ENCODE measurements around the gene RIPK4. TPM values are rescaled to one million over a fixed set of nuclear protein-coding genes. Genes with fewer than 3 reads are reported as not detected.

The RIPK4 gene
- total RNA-seq, 1 experiment from 2014 or later: 67.4 TPM

- no TSS peak for BruUV-seq (replicated peaks)
- Histone ChIP-seq H3K4me3 (ENCODE audit: low read depth in 2 of 2, low read length in 2 of 2) (peak overlapping the region; percentile 72 to 91), H3K9me3 (ENCODE audit: control insufficient read depth, insufficient read depth, low read depth, low read length) (no peaks in the 10 kb centered on the region), H3K27me3 (ENCODE audit: control insufficient read depth, insufficient read depth, low read length) (no peaks in the 10 kb centered on the region), H3K4me1 (ENCODE audit: control insufficient read depth, insufficient read depth, low read length) (peaks cover 19% of the 10 kb centered on the region), H3K27ac (ENCODE audit: low read length) (peak overlapping the region; percentile 98), H3K36me3 (ENCODE audit: control insufficient read depth, insufficient read depth, low read length) (no peaks in the 10 kb centered on the region; the same call in 1 of the 2 replicates)
- no peak for TF ChIP-seq TCF7L2 (IDR thresholded peaks at IDR 0.05; ENCODE audit: low read depth, low read length)
- TF ChIP-seq SIN3A (IDR thresholded peaks at IDR 0.05; ENCODE audit: borderline replicate concordance, insufficient read depth, low read depth, low read length): no peak
- TF ChIP-seq, protein P1, sequence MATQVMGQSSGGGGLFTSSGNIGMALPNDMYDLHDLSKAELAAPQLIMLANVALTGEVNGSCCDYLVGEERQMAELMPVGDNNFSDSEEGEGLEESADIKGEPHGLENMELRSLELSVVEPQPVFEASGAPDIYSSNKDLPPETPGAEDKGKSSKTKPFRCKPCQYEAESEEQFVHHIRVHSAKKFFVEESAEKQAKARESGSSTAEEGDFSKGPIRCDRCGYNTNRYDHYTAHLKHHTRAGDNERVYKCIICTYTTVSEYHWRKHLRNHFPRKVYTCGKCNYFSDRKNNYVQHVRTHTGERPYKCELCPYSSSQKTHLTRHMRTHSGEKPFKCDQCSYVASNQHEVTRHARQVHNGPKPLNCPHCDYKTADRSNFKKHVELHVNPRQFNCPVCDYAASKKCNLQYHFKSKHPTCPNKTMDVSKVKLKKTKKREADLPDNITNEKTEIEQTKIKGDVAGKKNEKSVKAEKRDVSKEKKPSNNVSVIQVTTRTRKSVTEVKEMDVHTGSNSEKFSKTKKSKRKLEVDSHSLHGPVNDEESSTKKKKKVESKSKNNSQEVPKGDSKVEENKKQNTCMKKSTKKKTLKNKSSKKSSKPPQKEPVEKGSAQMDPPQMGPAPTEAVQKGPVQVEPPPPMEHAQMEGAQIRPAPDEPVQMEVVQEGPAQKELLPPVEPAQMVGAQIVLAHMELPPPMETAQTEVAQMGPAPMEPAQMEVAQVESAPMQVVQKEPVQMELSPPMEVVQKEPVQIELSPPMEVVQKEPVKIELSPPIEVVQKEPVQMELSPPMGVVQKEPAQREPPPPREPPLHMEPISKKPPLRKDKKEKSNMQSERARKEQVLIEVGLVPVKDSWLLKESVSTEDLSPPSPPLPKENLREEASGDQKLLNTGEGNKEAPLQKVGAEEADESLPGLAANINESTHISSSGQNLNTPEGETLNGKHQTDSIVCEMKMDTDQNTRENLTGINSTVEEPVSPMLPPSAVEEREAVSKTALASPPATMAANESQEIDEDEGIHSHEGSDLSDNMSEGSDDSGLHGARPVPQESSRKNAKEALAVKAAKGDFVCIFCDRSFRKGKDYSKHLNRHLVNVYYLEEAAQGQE (IDR thresholded peaks at IDR 0.05; ENCODE audit: insufficient read depth in 1 of 2, low read depth in 2 of 2, low read length in 1 of 2): no peak
- TF ChIP-seq, protein P2, sequence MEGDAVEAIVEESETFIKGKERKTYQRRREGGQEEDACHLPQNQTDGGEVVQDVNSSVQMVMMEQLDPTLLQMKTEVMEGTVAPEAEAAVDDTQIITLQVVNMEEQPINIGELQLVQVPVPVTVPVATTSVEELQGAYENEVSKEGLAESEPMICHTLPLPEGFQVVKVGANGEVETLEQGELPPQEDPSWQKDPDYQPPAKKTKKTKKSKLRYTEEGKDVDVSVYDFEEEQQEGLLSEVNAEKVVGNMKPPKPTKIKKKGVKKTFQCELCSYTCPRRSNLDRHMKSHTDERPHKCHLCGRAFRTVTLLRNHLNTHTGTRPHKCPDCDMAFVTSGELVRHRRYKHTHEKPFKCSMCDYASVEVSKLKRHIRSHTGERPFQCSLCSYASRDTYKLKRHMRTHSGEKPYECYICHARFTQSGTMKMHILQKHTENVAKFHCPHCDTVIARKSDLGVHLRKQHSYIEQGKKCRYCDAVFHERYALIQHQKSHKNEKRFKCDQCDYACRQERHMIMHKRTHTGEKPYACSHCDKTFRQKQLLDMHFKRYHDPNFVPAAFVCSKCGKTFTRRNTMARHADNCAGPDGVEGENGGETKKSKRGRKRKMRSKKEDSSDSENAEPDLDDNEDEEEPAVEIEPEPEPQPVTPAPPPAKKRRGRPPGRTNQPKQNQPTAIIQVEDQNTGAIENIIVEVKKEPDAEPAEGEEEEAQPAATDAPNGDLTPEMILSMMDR (IDR thresholded peaks at IDR 0.05): no peak
- no peak for TF ChIP-seq POLR2AphosphoS5 (IDR thresholded peaks at IDR 0.05; ENCODE audit: low read depth, low read length)
- ATAC-seq (no peak), DNase-seq (ENCODE audit: low read depth, low spot score) (no peak)
- in situ Hi-C loops (cut with HindIII; ENCODE audit: low pct_unique_long_range_greater_than_20kb, low sequenced_read_pairs) (loop anchor here (25.0 kb wide), 1 partner anchor 152 kb away; no protein-coding TSS in a partner anchor), intact Hi-C loops (cut with micrococcal nuclease; ENCODE audit: unreplicated experiment) (no loop called here)
- POLR2A ChIA-PET: interaction anchor here (1.5 kb wide), 1 partner anchor 12 kb away, joined by 3 read pairs; no protein-coding TSS in a partner anchor
- CTCF ChIA-PET: no interaction called here
Observed at GRCh38 chr21:41763996-41764395, 2.9 kb downstream of the RIPK4 start.

DNA sequence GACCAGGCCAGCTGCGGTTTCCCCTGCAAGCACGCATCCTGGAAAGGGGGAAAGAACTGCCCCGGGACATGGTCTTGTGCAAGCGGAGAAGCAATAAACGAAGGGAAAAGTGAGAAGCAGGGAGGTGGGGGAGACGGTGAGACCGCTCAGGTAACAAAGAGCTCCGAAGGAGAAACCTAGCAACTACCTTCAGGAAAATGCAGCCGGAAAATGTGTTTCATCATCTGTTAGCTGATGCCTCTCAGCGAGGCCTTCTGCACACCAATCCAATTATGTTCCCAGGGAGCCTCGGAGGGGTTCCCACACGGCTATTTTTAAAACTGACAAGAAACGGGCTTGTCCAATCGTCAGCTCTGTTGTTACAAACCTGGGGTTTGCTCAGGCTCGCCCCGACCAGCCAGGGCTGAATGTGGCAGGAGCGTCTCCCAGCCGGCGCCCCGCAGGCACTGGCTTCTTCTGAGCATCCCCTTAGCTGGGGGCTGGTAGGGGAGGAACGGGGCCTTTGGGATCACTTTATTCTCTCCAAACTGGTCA, 3.4 kb downstream of the RIPK4 start:
- CTCF ChIA-PET: interaction anchor here (0.6 kb wide), 1 partner anchor 14 kb away, joined by 3 read pairs; no protein-coding TSS in a partner anchor
- no TSS peak for BruUV-seq (replicated peaks)
- intact Hi-C loops (cut with micrococcal nuclease; ENCODE audit: unreplicated experiment): no loop called here
- DNase-seq (ENCODE audit: low read depth, low spot score) (no peak), ATAC-seq (no peak)
- in situ Hi-C loops (cut with HindIII; ENCODE audit: low pct_unique_long_range_greater_than_20kb, low sequenced_read_pairs): loop anchor here (25.0 kb wide), 1 partner anchor 151 kb away; no protein-coding TSS in a partner anchor
- Histone ChIP-seq H3K9me3 (ENCODE audit: control insufficient read depth, insufficient read depth, low read depth, low read length) (no peaks in the 10 kb centered on the region), H3K27me3 (ENCODE audit: control insufficient read depth, insufficient read depth, low read length) (no peaks in the 10 kb centered on the region), H3K27ac (ENCODE audit: low read length) (peak overlapping the region; percentile 98), H3K4me3 (ENCODE audit: low read depth in 2 of 2, low read length in 2 of 2) (peak overlapping the region; percentile 72 to 91), H3K4me1 (ENCODE audit: control insufficient read depth, insufficient read depth, low read length) (peaks cover 22% of the 10 kb centered on the region), H3K36me3 (ENCODE audit: control insufficient read depth, insufficient read depth, low read length) (no peaks in the 10 kb centered on the region; the same call in 1 of the 2 replicates)
- TF ChIP-seq POLR2AphosphoS5 (IDR thresholded peaks at IDR 0.05; ENCODE audit: low read depth, low read length): peak; percentile 52
- TF ChIP-seq SIN3A (IDR thresholded peaks at IDR 0.05; ENCODE audit: borderline replicate concordance, insufficient read depth, low read depth, low read length): no peak
- POLR2A ChIA-PET: interaction anchor here (1.5 kb wide), 1 partner anchor 11 kb away, joined by 3 read pairs; no protein-coding TSS in a partner anchor

- H3K4me1 ChIP-seq (ENCODE audit: control insufficient read depth, insufficient read depth, low read length): peaks cover 28% of the 10 kb centered on the region
- TF ChIP-seq, protein P2 (IDR thresholded peaks at IDR 0.05): no peak
- TF ChIP-seq, protein P1 (IDR thresholded peaks at IDR 0.05; ENCODE audit: insufficient read depth in 1 of 2, low read depth in 2 of 2, low read length in 1 of 2): no peak
- TF ChIP-seq POLR2AphosphoS5 (IDR thresholded peaks at IDR 0.05; ENCODE audit: low read depth, low read length) (no peak), TCF7L2 (IDR thresholded peaks at IDR 0.05; ENCODE audit: low read depth, low read length) (no peak), SIN3A (IDR thresholded peaks at IDR 0.05; ENCODE audit: borderline replicate concordance, insufficient read depth, low read depth, low read length) (no peak)
- ATAC-seq (no peak), DNase-seq (ENCODE audit: low read depth, low spot score) (no peak)
- CTCF ChIA-PET: interaction anchor here (0.6 kb wide), 1 partner anchor 15 kb away, joined by 3 read pairs; no protein-coding TSS in a partner anchor
- no peaks in the 10 kb centered on the region; the same call in 1 of the 2 replicates for H3K36me3 ChIP-seq (ENCODE audit: control insufficient read depth, insufficient read depth, low read length)
- in situ Hi-C loops (cut with HindIII; ENCODE audit: low pct_unique_long_range_greater_than_20kb, low sequenced_read_pairs) (loop anchor here (25.0 kb wide), 1 partner anchor 150 kb away; no protein-coding TSS in a partner anchor), intact Hi-C loops (cut with micrococcal nuclease; ENCODE audit: unreplicated experiment) (no loop called here)
- H3K27me3 ChIP-seq (ENCODE audit: control insufficient read depth, insufficient read depth, low read length): no peaks in the 10 kb centered on the region
- TSS peak; percentile 11 for BruUV-seq (replicated peaks)
- H3K27ac ChIP-seq (ENCODE audit: low read length): peak overlapping the region; percentile 98
- H3K4me3 ChIP-seq (ENCODE audit: low read depth in 2 of 2, low read length in 2 of 2): peak overlapping the region; percentile 72 to 91
- no peaks in the 10 kb centered on the region for H3K9me3 ChIP-seq (ENCODE audit: control insufficient read depth, insufficient read depth, low read depth, low read length)
- POLR2A ChIA-PET: interaction anchor here (0.6 to 1.5 kb wide), 2 partner anchors 11 to 24 kb away, joined by 3 to 5 read pairs; no protein-coding TSS in a partner anchor
Observed at GRCh38 chr21:41762753-41763152, 4.1 kb downstream of the RIPK4 start.

Measured in Panc1 (cell line).